Measurements from ENCODE around the gene RIOX2. TPM values are rescaled to one million over a fixed set of nuclear protein-coding genes. Genes with fewer than 3 reads are reported as not detected.

The RIOX2 gene
- total and polyA plus RNA-seq, 8 donors: 9.9 to 25.7 (median 17.0) TPM

DNA sequence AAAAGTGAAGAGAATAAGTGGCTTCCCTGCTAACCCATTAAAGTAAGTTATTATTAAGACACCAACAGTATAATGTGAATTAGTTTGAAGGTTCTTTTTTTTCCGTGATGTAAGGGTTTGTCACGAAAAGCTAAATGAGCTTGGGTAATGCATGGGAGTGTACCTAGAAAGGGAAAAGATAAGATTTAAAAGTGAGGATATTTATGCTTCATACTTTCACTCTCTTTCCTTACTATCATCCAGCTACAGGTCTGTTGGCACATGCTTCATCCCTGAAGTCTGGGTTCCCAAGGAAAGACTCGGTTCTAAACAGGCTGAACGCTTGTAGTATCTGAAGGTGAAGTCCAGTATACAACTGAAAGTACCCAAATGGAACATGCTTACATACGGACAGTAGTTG lies 26.9 kb upstream of the RIOX2 start:
- no peak for FAIRE-seq
- peaks cover 0 to 6% (median 0%) of the 10 kb centered on the region in 3 donors for H3K4me1 ChIP-seq
- H3K9me3 ChIP-seq: no peaks in the 10 kb centered on the region
- no peak for ATAC-seq
- no peaks in the 10 kb centered on the region for H3K27me3 ChIP-seq
- H3K4me3 ChIP-seq: no peak overlapping the region
- intact Hi-C loops (cut with DNase I): no loop called here
- no peaks in the 10 kb centered on the region for H3K36me3 ChIP-seq
- TF ChIP-seq, protein P1, sequence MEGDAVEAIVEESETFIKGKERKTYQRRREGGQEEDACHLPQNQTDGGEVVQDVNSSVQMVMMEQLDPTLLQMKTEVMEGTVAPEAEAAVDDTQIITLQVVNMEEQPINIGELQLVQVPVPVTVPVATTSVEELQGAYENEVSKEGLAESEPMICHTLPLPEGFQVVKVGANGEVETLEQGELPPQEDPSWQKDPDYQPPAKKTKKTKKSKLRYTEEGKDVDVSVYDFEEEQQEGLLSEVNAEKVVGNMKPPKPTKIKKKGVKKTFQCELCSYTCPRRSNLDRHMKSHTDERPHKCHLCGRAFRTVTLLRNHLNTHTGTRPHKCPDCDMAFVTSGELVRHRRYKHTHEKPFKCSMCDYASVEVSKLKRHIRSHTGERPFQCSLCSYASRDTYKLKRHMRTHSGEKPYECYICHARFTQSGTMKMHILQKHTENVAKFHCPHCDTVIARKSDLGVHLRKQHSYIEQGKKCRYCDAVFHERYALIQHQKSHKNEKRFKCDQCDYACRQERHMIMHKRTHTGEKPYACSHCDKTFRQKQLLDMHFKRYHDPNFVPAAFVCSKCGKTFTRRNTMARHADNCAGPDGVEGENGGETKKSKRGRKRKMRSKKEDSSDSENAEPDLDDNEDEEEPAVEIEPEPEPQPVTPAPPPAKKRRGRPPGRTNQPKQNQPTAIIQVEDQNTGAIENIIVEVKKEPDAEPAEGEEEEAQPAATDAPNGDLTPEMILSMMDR (IDR thresholded peaks at IDR 0.05): no peak
- H3K27ac ChIP-seq: no peak overlapping the region
- 78 to 93% methylated on average over 5 of the region's 5 CpGs for WGBS, 2 donors
- DNase-seq: no peak

DNA sequence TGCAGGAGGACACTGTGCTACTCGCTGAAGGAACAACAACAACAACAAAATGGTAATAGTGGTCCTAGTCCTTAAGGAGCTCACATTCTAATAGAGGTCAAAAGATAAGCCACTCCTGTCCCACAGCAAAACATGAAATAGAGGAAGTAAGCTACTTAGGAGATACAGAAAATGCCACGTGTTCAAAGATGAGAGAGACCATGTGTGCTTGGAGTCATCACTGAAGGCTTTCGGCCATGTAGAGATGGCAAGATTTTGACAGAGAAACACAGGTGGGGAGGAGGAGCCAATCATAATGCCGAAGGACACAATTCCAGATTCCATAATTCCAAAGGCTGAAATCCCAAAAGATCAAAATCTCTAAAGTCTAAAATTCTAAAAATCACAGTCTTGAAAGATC lies 24.8 kb upstream of the RIOX2 start:
- FAIRE-seq (no peak), DNase-seq (no peak), ATAC-seq (no peak)
- Histone ChIP-seq H3K4me1 (peaks cover 0 to 9% (median 0%) of the 10 kb centered on the region in 3 donors), H3K9me3 (no peaks in the 10 kb centered on the region), H3K36me3 (no peaks in the 10 kb centered on the region), H3K4me3 (no peak overlapping the region), H3K27me3 (no peaks in the 10 kb centered on the region), H3K27ac (no peak overlapping the region)
- WGBS, 2 donors: 88 to 95% methylated on average over 4 of the region's 4 CpGs
- TF ChIP-seq, protein P1 (IDR thresholded peaks at IDR 0.05): no peak
- intact Hi-C loops (cut with DNase I): no loop called here

DNA sequence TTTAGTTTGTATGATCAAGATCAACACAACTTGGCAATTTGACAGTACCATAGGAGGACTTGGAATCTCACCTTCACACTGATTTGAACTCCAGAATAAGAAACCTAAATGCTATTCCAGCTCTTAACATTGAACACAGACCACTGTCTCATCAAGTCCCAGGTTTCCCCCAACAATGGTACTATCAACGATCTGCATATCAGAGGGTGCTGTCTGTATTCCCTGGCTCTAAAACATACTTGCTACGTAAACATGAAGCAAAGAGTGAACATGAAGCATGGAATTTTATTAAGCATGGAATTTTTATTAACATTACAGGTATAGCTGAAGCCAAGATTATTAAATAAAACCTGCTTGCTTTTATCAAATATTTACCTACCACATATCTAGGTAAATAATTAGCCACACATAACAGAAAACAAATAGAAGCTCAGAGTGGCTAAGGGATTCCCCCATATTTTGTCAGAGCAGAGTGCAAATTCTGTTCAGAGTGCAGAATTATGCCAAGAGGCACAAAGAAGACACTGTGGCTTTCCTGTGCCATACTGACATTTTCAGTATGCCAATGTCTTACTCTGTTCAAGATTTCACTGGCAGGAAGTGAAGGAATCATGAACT lies 22.2 kb upstream of the RIOX2 start:
- FAIRE-seq (no peak), ATAC-seq (peak in 3 of 4 donors; percentile 22 to 64 (median 53)), DNase-seq (no peak)
- TF ChIP-seq, protein P1 (IDR thresholded peaks at IDR 0.05): no peak
- intact Hi-C loops (cut with DNase I): no loop called here
- H3K4me3 ChIP-seq: no peak overlapping the region
- 16 to 23% methylated on average over 2 of the region's 2 CpGs for WGBS, 2 donors
- no peaks in the 10 kb centered on the region for H3K36me3 ChIP-seq
- H3K4me1 ChIP-seq: peaks cover 0 to 9% (median 0%) of the 10 kb centered on the region in 3 donors
- H3K9me3 ChIP-seq: no peaks in the 10 kb centered on the region
- H3K27me3 ChIP-seq: no peaks in the 10 kb centered on the region
- no peak overlapping the region for H3K27ac ChIP-seq

DNA sequence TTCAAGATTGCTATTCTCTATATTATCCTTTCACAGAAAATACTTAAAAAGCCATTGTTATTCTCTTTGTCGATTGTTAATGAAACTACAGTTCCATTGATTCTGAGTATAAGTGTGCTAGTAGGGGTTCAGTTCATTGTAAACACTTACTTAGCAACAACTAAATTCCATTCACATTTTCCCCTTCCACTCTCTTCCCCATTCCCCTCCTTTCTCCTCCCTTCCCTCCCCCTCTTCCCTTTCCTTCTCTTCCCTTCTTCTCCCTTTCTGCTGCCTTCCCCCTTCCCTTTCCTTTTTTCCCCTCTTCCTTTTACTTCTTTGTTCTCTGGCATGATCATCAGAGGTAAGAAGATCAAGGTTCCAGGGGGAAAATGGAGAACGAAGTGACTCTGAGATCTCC lies 21.3 kb upstream of the RIOX2 start:
- FAIRE-seq: no peak
- no peak overlapping the region for H3K4me3 ChIP-seq

More for the DNA sequence above, 21.3 kb upstream of the RIOX2 start:
- DNase-seq (no peak), ATAC-seq (no peak)
- Histone ChIP-seq H3K9me3 (no peaks in the 10 kb centered on the region), H3K27ac (no peak overlapping the region), H3K4me1 (peaks cover 0 to 9% (median 0%) of the 10 kb centered on the region in 3 donors), H3K36me3 (no peaks in the 10 kb centered on the region), H3K27me3 (no peaks in the 10 kb centered on the region)
- intact Hi-C loops (cut with DNase I): no loop called here
- 73 to 74% methylated on average over 2 of the region's 2 CpGs for WGBS, 2 donors
- TF ChIP-seq, protein P1 (IDR thresholded peaks at IDR 0.05): no peak
